Gastrocnemius medialis (tissue), 4 donors: ENCODE results near the gene KRT2. TPM values are rescaled to one million over a fixed set of nuclear protein-coding genes. Genes with fewer than 3 reads are reported as not detected.
A peak's percentile ranks its signal among the peaks of the same experiment; 100 is the strongest.

Experiments
- ATAC-seq, 2 donors: fragments of 150-250 bp; one replicate each; pipeline ENCODE4 v1.9.1; 2016
- DNase-seq, 2 donors: peaks; one replicate each; pipeline ENCODE4 v3.0.0-alpha.2; 2019
- H3K27ac ChIP-seq, 4 donors: fragments of 200-600 bp; sonication (generic); 1 replicate in 1 of 4; 2 replicates in 3 of 4; pipeline ENCODE4 v1.5.1; 2016 to 2018; ENCODE audit warnings: mild to moderate bottlenecking in 2 of 4, moderate library complexity in 1 of 4
- H3K27me3 ChIP-seq, 3 donors: fragments of 200-600 bp; sonication (generic) in 2 of 3; 1 replicate in 1 of 3; 2 replicates in 2 of 3; pipeline versions ENCODE4 v1.5.1 to v1.6.0; 2016 to 2019; ENCODE audit warnings: mild to moderate bottlenecking in 1 of 3, moderate library complexity in 1 of 3
- H3K36me3 ChIP-seq, 2 donors: fragments of 200-600 bp; sonication (generic) in 1 of 2; one replicate each; pipeline ENCODE4 v1.5.1; 2017 to 2018
- H3K4me1 ChIP-seq, 2 donors: fragments of 200-600 bp; sonication (generic) in 1 of 2; one replicate each; pipeline ENCODE4 v1.5.1; 2016 to 2017; ENCODE audit warnings: mild to moderate bottlenecking in 2 of 2
- H3K4me3 ChIP-seq, 4 donors: fragments of 200-600 bp; sonication (generic) in 3 of 4; 1 replicate in 1 of 4; 2 replicates in 3 of 4; pipeline ENCODE4 v1.5.1; 2016 to 2019; ENCODE audit warnings: mild to moderate bottlenecking in 2 of 4
- H3K9me3 ChIP-seq, 3 donors: fragments of 200-600 bp; sonication (generic) in 2 of 3; 1 replicate in 1 of 3; 2 replicates in 2 of 3; pipeline ENCODE4 v1.5.1; 2016 to 2019
- POLR2A ChIP-seq, 2 donors: fragments of 450-650 bp; IDR thresholded peaks; one replicate each; pipeline ENCODE4 v1.6.1; 2017; ENCODE audit warnings: antibody characterized with exemption in 2 of 2, mild to moderate bottlenecking in 2 of 2, moderate library complexity in 2 of 2
- in situ Hi-C, 4 donors: fragments of 200-750 bp; cut with MboI; loops; one replicate each; pipeline versions ENCODE4 v1.15.0 to v1.8.0; 2017; ENCODE audit warnings: low sequenced_read_pairs in 4 of 4
- intact Hi-C: fragments of 100-400 bp; cut with DNase I; formaldehyde crosslinking; loops from one replicate; pipeline ENCODE4 v1.15.1; 2023; ENCODE audit warnings: low total_unique reads
- total RNA-seq, 4 donors: library from RNA; depleted of rRNA; stranded (reverse); fragments of >200 nt; gene quantifications; one replicate each; pipeline versions ENCODE4 v1.1.0 to v1.2.3, GENCODE V29; 2016
- TF ChIP-seq, protein P1 (sequence below), 5 experiments: fragments of 450-650 bp in 3 of 5; fragments of 200-600 bp in 2 of 5; sonication (generic) in 2 of 5; IDR thresholded peaks in 4 of 5; conservative IDR thresholded peaks in 1 of 5; 1 replicate in 4 of 5; 2 replicates in 1 of 5; pipeline ENCODE4 v1.5.1; 2016 to 2019; ENCODE audit warnings: antibody characterized with exemption in 5 of 5, mild to moderate bottlenecking in 3 of 5, moderate library complexity in 3 of 5

KRT2 gene
- total RNA-seq, 4 donors from 2014 or later: not detected

DNA sequence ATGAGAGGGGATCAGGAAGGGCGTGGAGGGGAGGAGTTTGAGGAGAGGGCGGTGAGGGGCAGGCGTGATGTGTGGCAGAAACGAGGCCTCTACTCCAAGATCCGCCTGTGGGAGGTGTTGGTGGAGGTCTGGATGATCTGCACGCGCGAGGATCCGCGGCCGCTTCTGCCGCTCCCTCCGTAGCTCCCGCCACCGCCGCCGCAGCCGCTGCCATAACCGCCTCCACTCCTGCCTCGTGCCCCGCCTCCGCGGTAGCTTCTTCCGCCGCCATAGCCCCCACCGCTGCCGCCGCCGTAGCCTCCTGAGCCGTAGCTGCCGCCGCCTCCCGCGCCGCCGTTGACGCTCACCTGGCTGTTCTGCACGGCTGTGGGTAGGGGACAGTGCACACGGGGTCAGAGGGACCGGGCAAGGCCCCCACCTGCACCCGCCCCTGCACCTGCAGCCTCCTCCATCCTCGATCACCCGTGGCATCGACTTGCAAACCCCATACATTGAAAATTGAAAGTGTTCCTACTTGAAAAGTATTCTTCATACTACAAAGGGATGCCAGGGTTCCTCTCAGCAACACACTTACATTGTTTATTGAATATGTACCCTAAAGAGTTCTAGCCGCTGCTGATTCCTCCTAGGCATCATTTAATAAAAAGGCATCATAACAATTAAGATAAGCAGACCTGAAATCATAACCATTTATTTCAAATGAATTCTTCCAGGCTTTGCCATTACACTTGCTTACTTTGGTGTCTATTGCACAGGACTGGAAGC lies 39.2 kb upstream of the KRT2 start:
- peaks cover 0 to 7% of the 10 kb centered on the region in 2 donors for H3K4me1 ChIP-seq
- DNase-seq: no peak
- intact Hi-C loops (no loop called here), in situ Hi-C loops (no loop called here)
- H3K9me3 ChIP-seq: no peaks in the 10 kb centered on the region
- no peaks in the 10 kb centered on the region for H3K36me3 ChIP-seq
- H3K27ac ChIP-seq: no peak overlapping the region
- H3K27me3 ChIP-seq: peaks cover 27 to 40% (median 40%) of the 10 kb centered on the region in 3 donors
- TF ChIP-seq, protein P1, sequence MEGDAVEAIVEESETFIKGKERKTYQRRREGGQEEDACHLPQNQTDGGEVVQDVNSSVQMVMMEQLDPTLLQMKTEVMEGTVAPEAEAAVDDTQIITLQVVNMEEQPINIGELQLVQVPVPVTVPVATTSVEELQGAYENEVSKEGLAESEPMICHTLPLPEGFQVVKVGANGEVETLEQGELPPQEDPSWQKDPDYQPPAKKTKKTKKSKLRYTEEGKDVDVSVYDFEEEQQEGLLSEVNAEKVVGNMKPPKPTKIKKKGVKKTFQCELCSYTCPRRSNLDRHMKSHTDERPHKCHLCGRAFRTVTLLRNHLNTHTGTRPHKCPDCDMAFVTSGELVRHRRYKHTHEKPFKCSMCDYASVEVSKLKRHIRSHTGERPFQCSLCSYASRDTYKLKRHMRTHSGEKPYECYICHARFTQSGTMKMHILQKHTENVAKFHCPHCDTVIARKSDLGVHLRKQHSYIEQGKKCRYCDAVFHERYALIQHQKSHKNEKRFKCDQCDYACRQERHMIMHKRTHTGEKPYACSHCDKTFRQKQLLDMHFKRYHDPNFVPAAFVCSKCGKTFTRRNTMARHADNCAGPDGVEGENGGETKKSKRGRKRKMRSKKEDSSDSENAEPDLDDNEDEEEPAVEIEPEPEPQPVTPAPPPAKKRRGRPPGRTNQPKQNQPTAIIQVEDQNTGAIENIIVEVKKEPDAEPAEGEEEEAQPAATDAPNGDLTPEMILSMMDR (IDR thresholded peaks at IDR 0.05 in 4 of 5, conservative IDR thresholded peaks at IDR 0.05 in 1 of 5): no peak
- no peak for TF ChIP-seq POLR2A (IDR thresholded peaks at IDR 0.05)
- peak overlapping the region in 1 of 4 donors; percentile 13 for H3K4me3 ChIP-seq
- ATAC-seq: no peak

DNA sequence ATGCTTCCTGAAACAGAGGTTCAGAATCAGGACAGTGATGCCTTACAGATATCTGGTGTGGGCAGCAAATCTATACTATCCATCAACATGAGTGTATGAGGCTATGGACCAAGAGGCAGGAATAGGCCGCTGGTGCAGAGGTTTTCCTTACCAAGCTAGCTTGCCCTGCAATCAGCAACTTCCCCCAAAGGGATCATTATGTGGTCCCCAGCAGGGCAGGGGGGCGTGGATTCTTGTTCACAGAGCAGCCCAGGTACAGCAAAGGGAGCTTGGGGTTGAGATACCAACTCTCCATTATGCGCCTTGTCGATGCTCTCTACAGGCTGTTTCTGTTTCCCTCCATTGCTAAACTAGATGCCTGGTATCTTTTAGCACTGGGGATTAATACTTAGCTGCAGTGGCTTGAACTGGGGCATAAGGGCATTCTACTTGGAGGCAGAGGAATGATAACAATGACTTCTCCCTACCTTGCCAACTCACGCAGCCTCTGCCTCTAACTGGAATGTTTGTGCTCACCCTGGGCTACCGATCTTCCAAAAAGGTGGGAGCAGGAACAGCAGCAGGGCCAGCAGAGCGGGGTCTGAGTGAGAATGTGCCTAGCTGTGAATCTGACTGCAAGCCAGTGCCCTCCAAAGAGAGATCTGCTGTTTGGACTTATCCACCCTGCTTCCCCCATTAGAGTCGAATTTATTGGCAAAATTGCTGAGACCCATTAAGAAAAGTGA lies 38.5 kb upstream of the KRT2 start:
- peaks cover 29 to 40% (median 36%) of the 10 kb centered on the region in 3 donors for H3K27me3 ChIP-seq
- in situ Hi-C loops: no loop called here

DNA sequence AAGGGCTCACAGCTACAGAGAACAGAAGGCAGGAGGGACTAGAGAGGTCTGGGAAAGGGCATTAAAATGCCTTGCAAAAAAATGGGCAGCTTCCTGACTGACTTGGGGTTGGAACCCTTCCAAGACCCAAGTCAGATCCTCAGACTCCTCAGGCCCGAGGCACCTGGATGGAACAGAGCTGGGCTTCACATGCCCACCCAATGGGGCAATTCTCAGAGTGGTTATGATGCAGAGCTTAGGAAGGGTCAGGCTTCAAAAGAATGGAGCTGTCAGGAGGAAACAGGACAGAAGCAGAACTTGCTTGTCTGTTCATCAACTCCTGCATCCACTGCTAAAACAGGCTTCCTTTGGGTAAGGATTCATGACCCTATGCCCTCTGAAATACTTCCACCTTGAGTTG lies 37.9 kb upstream of the KRT2 start:
- Histone ChIP-seq H3K27me3 (peaks cover 31 to 40% (median 36%) of the 10 kb centered on the region in 3 donors), H3K36me3 (no peaks in the 10 kb centered on the region), H3K27ac (no peak overlapping the region), H3K4me1 (peaks cover 0 to 7% of the 10 kb centered on the region in 2 donors), H3K4me3 (no peak overlapping the region), H3K9me3 (no peaks in the 10 kb centered on the region)
- DNase-seq: no peak
- ATAC-seq: no peak
- intact Hi-C loops: no loop called here
- in situ Hi-C loops: no loop called here
- TF ChIP-seq POLR2A (IDR thresholded peaks at IDR 0.05): no peak
- TF ChIP-seq, protein P1 (IDR thresholded peaks at IDR 0.05 in 4 of 5, conservative IDR thresholded peaks at IDR 0.05 in 1 of 5): no peak

More for the DNA sequence above, 38.5 kb upstream of the KRT2 start:
- DNase-seq (no peak), ATAC-seq (no peak)
- Histone ChIP-seq H3K36me3 (no peaks in the 10 kb centered on the region), H3K27ac (no peak overlapping the region), H3K4me1 (peaks cover 0 to 7% of the 10 kb centered on the region in 2 donors), H3K4me3 (no peak overlapping the region), H3K9me3 (no peaks in the 10 kb centered on the region)
- TF ChIP-seq, protein P1 (IDR thresholded peaks at IDR 0.05 in 4 of 5, conservative IDR thresholded peaks at IDR 0.05 in 1 of 5): no peak
- intact Hi-C loops: no loop called here

GRCh38 chr12:52689239-52689638 lies 37.2 kb upstream of the KRT2 start:
- no peaks in the 10 kb centered on the region for H3K36me3 ChIP-seq
- H3K27ac ChIP-seq: no peak overlapping the region
- H3K9me3 ChIP-seq: no peaks in the 10 kb centered on the region
- no peak overlapping the region for H3K4me3 ChIP-seq
- intact Hi-C loops (no loop called here), in situ Hi-C loops (no loop called here)
- H3K4me1 ChIP-seq: peaks cover 0 to 7% of the 10 kb centered on the region in 2 donors
- peaks cover 31 to 40% (median 36%) of the 10 kb centered on the region in 3 donors for H3K27me3 ChIP-seq
- no peak for DNase-seq
- TF ChIP-seq POLR2A (IDR thresholded peaks at IDR 0.05): no peak
- TF ChIP-seq, protein P1 (IDR thresholded peaks at IDR 0.05 in 4 of 5, conservative IDR thresholded peaks at IDR 0.05 in 1 of 5): no peak
- no peak for ATAC-seq
